HG03060 (cell line): ENCODE results near the gene ADAMTS8.

Experiments
- ATAC-seq: cut with Tn5 transposase; IDR thresholded peaks from one replicate; pipeline ENCODE4 v1.9.1; 2021; ENCODE audit warnings: low read depth, moderate number of reproducible peaks; ENCODE audit not compliant: unreplicated experiment

Gene ADAMTS8

DNA sequence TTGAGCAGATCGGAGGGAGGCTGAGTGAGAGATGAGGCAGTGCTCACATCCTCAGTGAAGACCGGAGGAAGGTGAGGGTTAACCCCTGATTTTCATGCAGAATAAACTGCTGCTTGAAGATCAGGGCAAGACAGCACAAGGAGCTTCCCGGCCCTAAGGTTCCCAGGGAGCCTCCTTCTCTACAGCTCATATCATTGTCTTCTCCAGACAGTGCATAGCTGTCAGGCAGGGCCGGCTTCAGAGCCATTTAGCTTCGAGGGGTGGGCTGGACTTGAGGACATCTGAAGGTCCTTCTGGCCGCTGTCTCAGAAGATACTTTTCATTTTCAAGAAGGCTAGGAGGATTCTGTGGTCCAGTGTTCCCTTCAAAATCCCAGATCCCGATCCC lies 7.2 kb downstream of the ADAMTS8 start:
- ATAC-seq = no peak

DNA sequence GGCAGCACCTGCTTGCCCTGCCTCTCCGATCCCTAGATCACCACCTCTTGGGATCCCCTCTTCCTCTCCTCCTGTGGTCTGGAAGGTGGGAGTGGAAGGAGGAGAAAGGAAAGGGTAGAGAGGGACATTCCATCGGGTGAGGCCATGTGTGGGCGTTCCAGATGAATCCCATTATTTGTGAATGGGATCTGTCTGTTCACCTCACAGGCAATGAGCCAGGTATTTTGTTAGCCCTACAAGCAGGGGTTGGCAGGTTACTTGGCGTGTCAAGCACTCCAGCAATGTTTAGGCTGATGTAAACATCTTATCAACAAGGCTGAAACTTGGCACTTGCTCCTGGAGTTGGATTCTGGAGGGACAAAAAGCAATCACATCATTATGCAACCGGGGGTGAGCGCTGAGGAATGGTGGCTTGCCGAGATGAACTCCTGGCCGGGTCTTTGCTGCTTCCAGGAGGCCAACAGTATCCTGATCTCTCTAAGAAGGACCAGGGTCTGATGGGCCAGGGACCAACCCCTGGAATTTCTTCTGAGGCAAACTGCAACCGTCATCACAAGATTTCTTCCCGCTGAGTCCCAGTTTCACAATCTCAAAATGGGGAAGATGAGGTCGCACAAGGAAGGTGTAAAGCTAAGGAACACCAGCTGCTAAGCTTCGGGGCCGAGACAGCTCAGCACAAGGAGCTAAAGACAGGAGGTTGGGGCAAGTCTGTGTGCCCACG lies 7.8 kb downstream of the ADAMTS8 start:
- ATAC-seq = no peak

- no peak for ATAC-seq
These were observed 9.7 kb downstream of the ADAMTS8 start for GRCh38 chr11:130418756-130419155.

- ATAC-seq = no peak
These were observed 10.2 kb downstream of the ADAMTS8 start for GRCh38 chr11:130418210-130418609.

DNA sequence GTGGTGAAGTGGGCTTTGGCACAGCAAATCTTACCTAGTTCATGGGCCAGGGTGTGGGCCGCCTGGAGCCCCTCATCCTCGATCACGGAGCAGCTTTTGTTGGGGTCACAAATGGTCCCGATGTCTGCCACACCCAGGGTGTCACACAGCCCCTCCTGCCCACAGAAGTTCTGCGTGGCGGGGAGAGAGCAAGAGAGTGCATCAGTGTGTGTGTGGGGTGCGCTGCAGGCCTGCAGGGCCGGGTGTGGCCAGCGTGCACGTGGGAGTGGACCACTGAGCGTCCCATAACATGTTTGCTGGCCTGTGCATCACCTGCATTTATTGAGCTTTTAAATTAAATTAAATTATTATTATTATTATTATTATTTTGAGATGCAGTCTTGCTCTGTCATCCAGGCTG lies 11.5 kb downstream of the ADAMTS8 start:
- ATAC-seq = no peak

DNA sequence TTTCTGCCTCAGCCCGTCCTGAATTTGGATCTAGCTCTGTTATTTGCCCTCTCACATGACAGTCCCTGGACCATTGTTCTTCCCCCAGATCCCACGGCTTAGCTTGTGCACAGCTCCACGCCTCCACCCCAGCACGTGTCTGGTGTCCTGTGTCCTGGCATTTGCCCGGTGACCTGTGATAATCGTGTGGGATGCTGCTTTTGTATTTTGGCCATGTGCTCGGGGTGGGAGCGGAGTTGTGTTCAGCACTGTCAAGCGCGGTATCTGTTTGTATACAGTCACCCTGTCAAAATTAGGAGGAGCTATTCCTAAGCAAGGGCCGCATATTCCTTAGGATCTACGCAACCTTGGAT lies 11.9 kb downstream of the ADAMTS8 start:
- no peak for ATAC-seq

- ATAC-seq = no peak
These were observed 12.5 kb downstream of the ADAMTS8 start for GRCh38 chr11:130415731-130416529.

DNA sequence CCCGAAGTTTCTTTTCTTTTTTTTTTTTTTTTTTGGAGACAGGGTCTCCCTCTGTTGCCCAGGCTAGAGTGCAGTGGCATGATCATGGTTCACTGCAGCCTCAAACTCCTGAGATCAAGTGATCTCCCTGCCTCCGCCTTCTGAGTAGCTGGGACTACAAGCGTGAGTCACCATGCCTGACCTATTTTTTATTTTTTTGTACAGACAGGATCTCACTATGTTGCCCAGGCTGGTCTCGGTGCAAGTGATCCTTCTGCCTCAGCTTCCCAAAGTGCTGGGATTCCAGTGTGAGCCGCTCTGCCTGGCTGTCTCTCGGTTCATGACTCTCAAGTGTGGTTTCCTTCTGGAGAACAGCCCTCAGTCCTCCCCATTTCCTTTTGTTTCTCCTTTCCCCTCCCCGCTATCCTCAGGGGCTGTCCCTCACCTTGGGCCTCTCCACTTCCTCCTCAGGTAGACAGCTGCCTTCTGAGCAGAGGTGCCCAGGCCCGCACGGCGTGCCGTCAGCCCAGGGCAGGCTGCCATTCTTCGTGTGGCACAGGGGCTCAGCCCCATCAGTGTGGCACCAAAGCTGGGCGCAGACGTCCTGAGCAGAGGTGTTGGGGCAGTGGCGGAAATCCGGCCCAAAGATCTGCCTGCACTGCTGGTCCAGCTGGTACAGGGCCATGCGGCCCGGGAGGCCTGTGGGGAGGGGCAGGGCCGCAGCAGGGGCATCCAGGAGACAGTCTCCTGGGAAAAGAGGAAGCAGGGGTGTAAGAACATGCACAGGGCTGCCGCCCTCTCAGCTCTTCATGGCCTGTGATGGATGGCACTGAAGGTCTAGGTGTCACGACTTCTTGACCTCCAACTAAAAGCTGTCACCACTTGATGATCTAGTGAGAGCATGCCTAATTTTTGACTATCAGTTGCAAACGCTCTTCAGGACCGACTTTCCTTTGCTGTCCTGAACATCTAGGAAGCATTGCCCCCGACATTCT lies 14.0 kb downstream of the ADAMTS8 start:
- no peak for ATAC-seq

DNA sequence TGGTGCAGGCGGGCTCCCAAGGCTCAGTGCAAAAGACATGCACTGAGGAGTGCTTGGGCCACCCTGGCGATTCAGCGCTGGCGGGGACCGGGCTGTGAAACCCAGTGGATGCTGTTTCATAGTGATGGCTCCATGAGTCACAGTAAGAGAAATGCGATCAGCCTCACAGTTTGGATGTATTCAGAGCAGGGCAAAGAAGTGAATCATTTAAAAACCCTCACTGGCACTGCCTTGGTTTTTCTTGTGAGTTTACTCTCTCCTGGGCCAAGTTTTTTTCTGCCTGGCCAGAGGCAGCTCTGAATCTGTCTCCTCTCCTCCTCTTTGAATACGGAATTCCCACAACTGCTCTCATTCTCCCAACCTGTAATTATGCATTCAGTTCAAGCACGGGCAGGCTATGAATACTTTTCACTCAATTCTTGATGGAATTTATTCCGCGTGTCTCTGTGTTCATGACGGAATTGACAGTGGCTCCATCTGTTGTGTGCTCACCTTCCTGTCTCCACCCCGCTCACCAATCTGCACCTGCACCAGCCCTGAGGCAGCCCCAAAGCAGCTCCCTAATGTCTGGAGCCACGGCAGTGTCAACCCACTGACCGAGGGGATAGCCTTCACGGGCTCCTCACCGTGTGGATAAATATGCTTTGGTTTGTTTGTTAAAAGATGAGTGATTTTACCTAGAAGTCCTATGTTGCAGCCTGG lies 14.9 kb downstream of the ADAMTS8 start:
- no peak for ATAC-seq

DNA sequence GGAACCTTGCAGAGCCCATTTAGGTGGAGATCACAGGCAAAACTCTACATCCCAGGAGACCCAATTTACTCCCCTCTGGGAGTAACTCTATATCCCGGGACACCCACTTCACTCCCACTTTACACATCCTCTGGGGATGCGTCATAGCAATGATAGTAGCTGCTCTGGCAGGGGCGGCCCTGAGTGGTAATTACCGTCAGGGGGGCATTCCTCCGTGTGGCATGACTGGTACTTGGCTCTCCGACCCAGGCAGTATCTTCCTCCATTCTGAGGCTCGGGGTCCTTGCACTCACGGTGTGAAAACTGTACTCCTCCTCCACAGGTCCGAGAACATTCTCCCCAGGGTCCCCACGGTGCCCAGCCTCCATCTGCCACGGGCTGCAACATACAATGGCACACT lies 17.2 kb downstream of the ADAMTS8 start:
- ATAC-seq = no peak

DNA sequence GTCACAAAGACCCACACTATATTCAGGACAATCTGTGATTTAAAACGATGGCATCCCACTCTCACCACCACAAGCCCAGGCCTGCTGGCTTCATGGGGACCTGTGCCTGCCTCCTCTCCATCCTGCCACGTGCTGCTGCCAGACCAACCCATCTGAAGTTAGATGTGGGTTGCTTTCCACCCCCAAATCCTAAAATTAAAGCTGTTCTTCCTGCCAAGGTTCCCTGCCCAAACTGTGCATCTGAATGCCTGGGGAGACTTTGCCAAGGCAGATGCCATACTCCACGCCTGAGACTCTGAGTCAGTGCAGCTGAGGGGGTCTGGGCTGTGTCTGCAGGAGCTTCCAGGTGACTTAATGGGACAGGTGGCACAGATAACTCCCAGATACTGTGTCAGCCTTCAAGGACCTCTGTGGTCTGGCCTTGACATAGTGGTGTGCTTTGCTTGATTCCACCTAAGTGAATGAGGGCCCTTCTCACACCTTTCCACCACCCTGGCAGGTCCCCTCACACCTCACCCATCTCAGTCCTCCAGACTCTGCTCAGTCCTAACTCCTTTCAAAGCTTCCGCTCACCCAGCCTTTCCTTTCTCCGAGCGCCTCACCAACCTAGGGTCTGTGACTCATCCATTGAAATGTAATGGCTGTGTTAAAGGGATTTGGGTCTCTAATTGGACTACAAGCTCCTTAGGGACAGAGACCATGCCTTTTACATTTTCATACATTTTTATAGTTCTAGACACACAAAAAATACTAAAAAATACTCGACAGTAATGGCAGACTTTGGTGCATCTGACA lies 18.6 kb downstream of the ADAMTS8 start:
- no peak for ATAC-seq

DNA sequence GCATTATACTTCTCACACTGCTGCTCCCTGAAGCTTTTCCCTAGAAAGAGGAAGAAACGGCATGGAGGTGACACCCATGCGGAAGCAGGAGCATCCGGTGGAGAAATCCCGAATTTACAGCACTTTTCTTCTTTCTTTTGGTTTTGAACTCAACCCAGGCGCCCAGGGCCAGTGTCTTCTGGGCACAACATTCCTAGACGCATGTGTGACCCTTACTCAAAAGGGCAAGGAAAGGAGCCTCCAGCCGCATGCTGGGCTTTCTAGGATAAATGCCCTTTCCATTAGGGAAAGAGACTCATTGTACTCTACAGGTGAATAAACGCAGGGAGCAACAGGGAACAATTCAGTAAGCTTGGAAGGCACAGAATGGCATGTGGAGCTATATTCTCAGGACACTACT lies 19.5 kb downstream of the ADAMTS8 start:
- ATAC-seq = no peak

- ATAC-seq = no peak
These were observed 20.0 kb downstream of the ADAMTS8 start for GRCh38 chr11:130408401-130408890.

GRCh38 chr11:130407978-130408377 lies 20.4 kb downstream of the ADAMTS8 start:
- ATAC-seq = no peak

DNA sequence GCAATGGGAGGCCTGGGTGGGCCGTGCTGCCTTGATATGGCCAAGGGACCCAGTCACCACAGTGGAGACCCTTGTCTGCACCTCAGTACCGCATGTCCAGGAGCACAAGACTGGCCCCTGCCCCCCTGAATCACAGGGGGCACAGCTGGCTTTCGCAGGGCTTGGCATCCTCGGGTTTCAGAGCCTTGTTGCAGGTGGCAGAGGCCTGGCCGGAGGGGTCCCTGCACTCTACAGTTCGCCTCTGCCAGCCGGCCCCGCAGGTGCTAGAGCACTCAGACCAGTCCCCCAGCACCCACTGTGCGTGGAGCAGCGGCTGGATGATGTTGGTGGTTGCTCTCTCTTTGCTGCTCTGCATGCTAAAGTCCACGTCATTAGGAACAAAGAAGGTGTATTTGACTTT lies 23.0 kb downstream of the ADAMTS8 start:
- no peak for ATAC-seq

- no peak for ATAC-seq
These were observed 23.7 kb downstream of the ADAMTS8 start for GRCh38 chr11:130404727-130405126.

DNA sequence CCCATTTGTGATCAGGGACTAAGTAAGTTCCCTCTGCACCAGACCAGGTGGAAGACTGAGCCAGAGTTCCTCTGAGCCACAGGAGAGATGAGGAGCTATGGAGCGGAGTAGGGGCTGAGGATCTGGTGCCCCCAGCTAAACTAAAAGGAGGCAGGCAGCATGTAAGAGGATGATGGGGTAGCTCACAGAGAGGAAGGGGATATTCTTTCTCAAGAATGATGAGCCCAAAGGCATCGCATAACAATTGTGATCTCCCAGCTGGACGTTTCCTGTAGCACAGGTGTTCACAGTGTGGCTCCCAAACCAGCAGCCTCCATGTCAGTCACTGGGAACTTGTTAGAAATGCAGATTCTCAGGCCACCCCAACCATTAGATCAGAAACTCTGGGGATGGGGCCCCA lies 24.4 kb downstream of the ADAMTS8 start:
- ATAC-seq = no peak

DNA sequence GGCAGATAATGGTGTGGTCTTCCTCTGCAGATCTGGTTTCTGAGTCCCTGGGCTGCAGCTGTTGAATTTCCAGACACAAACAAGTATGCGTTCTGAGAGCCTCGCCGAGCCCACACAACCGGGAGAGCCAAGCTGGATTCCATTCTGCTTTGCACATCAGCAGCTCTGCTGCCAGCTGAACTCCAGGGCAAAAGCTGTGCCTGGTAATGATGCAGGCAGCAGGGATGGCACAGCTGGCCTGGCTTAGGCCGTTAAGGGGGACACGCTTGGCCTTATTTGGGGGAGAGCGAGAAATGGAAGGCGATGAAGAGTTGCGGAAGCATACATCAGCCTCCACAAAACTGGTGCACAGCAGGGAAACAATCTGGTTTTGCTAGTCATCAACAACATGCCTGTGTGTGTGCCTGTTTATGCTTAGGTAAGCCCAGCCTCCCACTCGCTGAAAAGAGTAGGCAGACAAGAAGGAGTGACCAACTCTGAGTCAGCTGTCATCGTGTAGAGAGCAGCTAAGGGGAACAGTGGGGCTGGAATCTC lies 25.1 kb downstream of the ADAMTS8 start:
- ATAC-seq = no peak

GRCh38 chr11:130402570-130402969 lies 25.8 kb downstream of the ADAMTS8 start:
- ATAC-seq = no peak
